ENCODE measurements around the gene OR6C3. TPM values are rescaled to one million over a fixed set of nuclear protein-coding genes. Genes with fewer than 3 reads are reported as not detected.
"Not testable (repeated sequence)": the region's sequence is repeated elsewhere in the genome, so short reads cannot be mapped to it uniquely, and the experiment has no call there.

The OR6C3 gene
- total and polyA plus RNA-seq, 2 experiments from 2014 or later = not detected

DNA sequence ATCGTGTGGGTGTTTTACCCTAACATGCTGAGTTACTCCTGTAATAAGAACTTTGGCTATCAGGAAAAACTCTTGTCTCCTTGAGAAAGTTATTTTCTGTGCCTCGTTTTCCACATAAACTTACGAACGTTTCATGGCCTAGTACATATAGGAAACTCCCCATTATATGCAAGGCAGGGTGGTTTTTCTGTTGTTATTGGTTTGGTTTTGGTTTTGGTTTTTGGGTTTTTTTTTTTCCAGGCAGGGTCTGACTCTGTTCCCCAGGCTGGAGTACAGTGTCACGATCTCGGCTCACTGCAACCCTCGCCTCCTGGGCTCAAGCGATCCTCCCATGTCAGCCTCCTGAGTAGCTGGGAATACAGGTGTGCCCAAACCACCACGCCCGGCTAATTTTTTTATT is 5.5 kb downstream of the OR6C3 start (continued):
- no peak for TF ChIP-seq ZNF462 (CRISPR knock-in tag; IDR thresholded peaks at IDR 0.05)
- no peak for TF ChIP-seq CREB1 (CRISPR knock-in tag; IDR thresholded peaks at IDR 0.05; ENCODE audit: low read depth)
- no peak for TF ChIP-seq NANOG (IDR thresholded peaks at IDR 0.05; ENCODE audit: borderline replicate concordance)
- TF ChIP-seq JUNB (IDR thresholded peaks at IDR 0.05; ENCODE audit: unreplicated experiment) = no peak
- TF ChIP-seq STAT1 (IDR thresholded peaks at IDR 0.05; ENCODE audit: unreplicated experiment) = no peak

DNA sequence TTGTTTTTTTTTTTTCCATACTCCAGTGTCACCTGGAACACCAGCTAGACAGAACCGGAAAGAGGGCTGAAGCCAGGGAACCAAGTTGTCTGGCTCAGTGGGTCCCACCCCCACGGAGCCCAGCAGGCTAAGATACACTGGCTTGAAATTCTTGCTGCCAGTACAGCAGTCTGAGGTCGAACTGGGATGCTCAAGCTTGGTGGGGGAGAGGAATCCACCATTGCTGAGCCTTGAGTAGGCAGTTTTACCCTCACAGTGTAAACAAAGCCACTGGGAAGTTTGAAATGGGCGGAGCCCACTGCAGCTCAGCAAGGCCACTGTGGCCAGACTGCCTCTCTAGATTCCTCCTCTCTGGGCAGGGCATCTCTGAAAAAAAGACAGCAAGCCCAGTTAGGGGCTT is 24.8 kb downstream of the OR6C3 start:
- H3K27ac Mint-ChIP-seq; H3K4me3 Mint-ChIP-seq; H3K4me2 ChIP-seq; H3K27me3 Mint-ChIP-seq (ENCODE audit: insufficient read depth, low read depth, poor library complexity); H3K4me1 ChIP-seq (ENCODE audit: insufficient read depth); H3K27me3 ChIP-seq (ENCODE audit: insufficient read depth); H3K36me3 Mint-ChIP-seq (ENCODE audit: low read depth); H3K4me3 ChIP-seq; H3F3A ChIP-seq (replicated peaks; ENCODE audit: low read depth); DNase-seq (ENCODE audit: low spot score); H3K79me2 ChIP-seq (replicated peaks; ENCODE audit: insufficient read depth); H3K36me3 ChIP-seq (ENCODE audit: insufficient read depth); H4K20me1 ChIP-seq (replicated peaks; ENCODE audit: insufficient read depth); H3K9me2 ChIP-seq (ENCODE audit: insufficient read depth); H3K27ac ChIP-seq (ENCODE audit: low read depth); H3K9me3 Mint-ChIP-seq; ATAC-seq: not testable (repeated sequence)
- H3K4me1 Mint-ChIP-seq = peaks cover 10% of the 10 kb centered on the region
- H2AFZ ChIP-seq = peak overlapping the region; percentile 83; the same call in 1 of the 2 replicates

DNA sequence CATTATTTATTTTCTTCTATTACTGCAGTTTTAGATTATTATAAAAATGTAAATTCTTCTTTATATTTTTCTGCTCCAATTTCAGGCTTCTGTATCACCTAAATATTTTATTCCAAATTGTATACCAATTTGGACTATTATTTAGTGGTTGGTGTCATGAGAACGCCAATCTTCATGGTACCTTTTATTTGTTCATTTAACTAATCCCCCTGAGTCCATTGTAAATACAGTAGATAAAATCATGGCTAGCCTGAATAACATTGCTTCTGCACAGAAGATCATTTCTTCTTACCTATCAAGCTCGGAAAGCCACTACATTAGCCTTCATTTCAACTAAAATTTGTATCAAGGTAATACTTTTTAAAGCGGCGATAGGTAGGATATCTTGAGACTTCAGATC is 32.1 kb downstream of the OR6C3 start, which contains the start of gene OR6C75:
OR6C75 (plus strand) TSS at position 301 of the 400 bp plus-strand sequence. CDS start 2,136 bp downstream, outside the sequence.
- H3K27me3 Mint-ChIP-seq (ENCODE audit: insufficient read depth, low read depth, poor library complexity) = no peaks in the 10 kb centered on the region
- no peaks in the 10 kb centered on the region for H3K36me3 Mint-ChIP-seq (ENCODE audit: low read depth)
- H3K4me1 Mint-ChIP-seq = no peaks in the 10 kb centered on the region
- TF ChIP-seq ZNF462 (CRISPR knock-in tag; IDR thresholded peaks at IDR 0.05) = no peak

More for the DNA sequence above, 32.1 kb downstream of the OR6C3 start, which contains the start of gene OR6C75:
- no peak within 1 kb of the TSS for H3K4me3 Mint-ChIP-seq
- H3K9me3 Mint-ChIP-seq = no peaks in the 10 kb centered on the region
- no peak within 1 kb of the TSS for H2AFZ ChIP-seq
- no peaks in the 10 kb centered on the region for H4K20me1 ChIP-seq (replicated peaks; ENCODE audit: insufficient read depth)
- no peak within 1 kb of the TSS for H3K4me3 ChIP-seq
- no peaks in the 10 kb centered on the region for H3K4me1 ChIP-seq (ENCODE audit: insufficient read depth)
- no peak within 1 kb of the TSS for H3K27ac ChIP-seq (ENCODE audit: low read depth)
- no peak within 1 kb of the TSS for H3K27ac Mint-ChIP-seq
- H3K79me2 ChIP-seq (replicated peaks; ENCODE audit: insufficient read depth) = no peaks in the 10 kb centered on the region
- H3K36me3 ChIP-seq (ENCODE audit: insufficient read depth) = no peaks in the 10 kb centered on the region
- DNase-seq (ENCODE audit: low spot score) (no peak), ATAC-seq (no peak)
- no peaks in the 10 kb centered on the region for H3K9me2 ChIP-seq (ENCODE audit: insufficient read depth)
- no peaks in the 10 kb centered on the region for H3F3A ChIP-seq (replicated peaks; ENCODE audit: low read depth)
- H3K4me2 ChIP-seq = no peak within 1 kb of the TSS
- no peaks in the 10 kb centered on the region for H3K27me3 ChIP-seq (ENCODE audit: insufficient read depth)
